H1 (cell line): ENCODE data around the gene PPP1CC. TPM values are rescaled to one million over a fixed set of nuclear protein-coding genes. Genes with fewer than 3 reads are reported as not detected.
A peak's percentile ranks its signal among the peaks of the same experiment; 100 is the strongest.

Source experiments
- CTCF ChIA-PET: fragments of 300-600 bp; sonication (Branson Sonifier 250); formaldehyde crosslinking; loops from one replicate; lab custom pipeline; 2021; ENCODE audit not compliant: partially characterized antibody; lab: Charles Lee
- POLR2A ChIA-PET: fragments of 300-600 bp; sonication (Branson Sonifier 250); formaldehyde crosslinking; loops from one replicate; lab custom pipeline; 2021; ENCODE audit warnings: inconsistent platforms; ENCODE audit not compliant: partially characterized antibody; lab: Charles Lee
- DNase-seq, 2 experiments: peaks; one replicate each; pipeline versions ENCODE4 v3.0.0 to v3.0.0-alpha.2; 2010 to 2022; ENCODE audit warnings: low spot score in 2 of 2, low read depth in 1 of 2, mixed read lengths in 1 of 2
- FAIRE-seq: peaks from 2 replicates; lab custom pipeline; 2011; peaks lifted over from hg19 to GRCh38; lab: Jason Lieb, UNC
- H2AFZ ChIP-seq: 2 replicates; pipeline ENCODE4 v1.8.1; 2012; ENCODE audit warnings: low read length, inconsistent platforms
- H2AK5ac ChIP-seq: 2 replicates; pipeline ENCODE4 v1.6.1; 2013; ENCODE audit warnings: low read depth, low read length
- H2BK120ac ChIP-seq: replicated peaks from 2 replicates; pipeline ENCODE3; 2013; ENCODE audit warnings: low read depth, low read length, inconsistent platforms
- H2BK12ac ChIP-seq: 2 replicates; pipeline ENCODE4 v1.6.1; 2013; ENCODE audit warnings: low read depth, low read length
- H2BK15ac ChIP-seq: 2 replicates; pipeline ENCODE4 v1.6.1; 2013; ENCODE audit warnings: low read length
- H2BK20ac ChIP-seq: 2 replicates; pipeline ENCODE4 v1.6.1; 2013; ENCODE audit warnings: low read length
- H2BK5ac ChIP-seq: 2 replicates; pipeline ENCODE4 v1.6.1; 2013; ENCODE audit warnings: low read depth, low read length
- H3K14ac ChIP-seq: 2 replicates; pipeline ENCODE4 v1.6.1; 2013; ENCODE audit warnings: inconsistent platforms; ENCODE audit not compliant: insufficient read length
- H3K18ac ChIP-seq: 2 replicates; pipeline ENCODE4 v1.6.1; 2013; ENCODE audit warnings: low read length; ENCODE audit errors: extremely low read depth
- H3K23ac ChIP-seq: 2 replicates; pipeline ENCODE4 v1.6.1; 2013; ENCODE audit warnings: inconsistent platforms; ENCODE audit not compliant: insufficient read length
- H3K23me2 ChIP-seq: 2 replicates; pipeline ENCODE4 v1.6.1; 2013; ENCODE audit warnings: low read depth, low read length
- H3K27ac ChIP-seq: 2 replicates; pipeline ENCODE4 v1.6.1; 2011; ENCODE audit warnings: low read depth, low read length, inconsistent platforms
- H3K27me3 ChIP-seq, 4 experiments: replicated peaks in 1 of 4; 1 replicate in 1 of 4; 2 replicates in 3 of 4; pipeline versions ENCODE4 v1.6.1 to v1.8.1; 2011 to 2013; ENCODE audit warnings: low read length in 3 of 4, mild to moderate bottlenecking in 3 of 4, inconsistent platforms in 2 of 4, mixed read lengths in 2 of 4, moderate library complexity in 1 of 4; ENCODE audit not compliant: control insufficient read depth in 3 of 4, insufficient read depth in 3 of 4; ENCODE audit errors: extremely low read depth in 1 of 4
- H3K36me3 ChIP-seq, 4 experiments: 2 replicates each; pipeline versions ENCODE4 v1.6.1 to v1.8.1; 2011 to 2013; ENCODE audit warnings: mild to moderate bottlenecking in 4 of 4, low read length in 3 of 4, moderate library complexity in 2 of 4, control low read depth in 1 of 4, inconsistent platforms in 1 of 4; ENCODE audit not compliant: insufficient read depth in 4 of 4, control insufficient read depth in 2 of 4
- H3K4ac ChIP-seq: replicated peaks from 2 replicates; pipeline ENCODE3; 2013; ENCODE audit warnings: low read length, low read depth, mixed read lengths, inconsistent platforms; ENCODE audit not compliant: insufficient read length
- H3K4me1 ChIP-seq, 4 experiments: replicated peaks in 1 of 4; 1 replicate in 1 of 4; 2 replicates in 3 of 4; pipeline versions ENCODE4 v1.6.1 to v1.8.1; 2011 to 2013; ENCODE audit warnings: low read length in 3 of 4, inconsistent platforms in 2 of 4, mixed read lengths in 1 of 4; ENCODE audit not compliant: insufficient read depth in 4 of 4, control insufficient read depth in 3 of 4
- H3K4me2 ChIP-seq, 2 experiments: 2 replicates each; pipeline versions ENCODE4 v1.6.1 to v1.8.1; 2011 to 2013; ENCODE audit warnings: low read depth in 2 of 2, low read length in 2 of 2, control low read depth in 1 of 2, inconsistent platforms in 1 of 2, mild to moderate bottlenecking in 1 of 2; ENCODE audit not compliant: insufficient read depth in 1 of 2
- H3K4me3 ChIP-seq, 4 experiments: fragments of 200-600, 300-600 bp in 1 of 4; sonication (generic), shearing (Covaris generic), sonication (Bioruptor Twin) in 1 of 4; 2 replicates each; pipeline versions ENCODE4 v1.5.1 to v1.8.1; 2011 to 2016; ENCODE audit warnings: low read length in 4 of 4, low read depth in 3 of 4, control low read depth in 2 of 4, inconsistent platforms in 2 of 4, mild to moderate bottlenecking in 2 of 4, mixed read lengths in 1 of 4, moderate library complexity in 1 of 4; ENCODE audit not compliant: insufficient read depth in 2 of 4; ENCODE audit errors: extremely low read depth in 1 of 4
- H3K56ac ChIP-seq: replicated peaks from 2 replicates; pipeline ENCODE3; 2013; ENCODE audit warnings: low read depth, mild to moderate bottlenecking, mixed read lengths, low read length, inconsistent platforms; ENCODE audit not compliant: insufficient read length
- H3K79me1 ChIP-seq: 2 replicates; pipeline ENCODE4 v1.6.1; 2013; ENCODE audit warnings: low read depth, low read length, control low read depth
- H3K79me2 ChIP-seq, 2 experiments: 2 replicates each; pipeline versions ENCODE4 v1.6.1 to v1.8.1; 2012 to 2013; ENCODE audit warnings: low read length in 2 of 2, mild to moderate bottlenecking in 2 of 2, inconsistent platforms in 1 of 2; ENCODE audit not compliant: insufficient read depth in 2 of 2, control insufficient read depth in 1 of 2
- H3K9ac ChIP-seq, 4 experiments: replicated peaks in 1 of 4; 1 replicate in 1 of 4; 2 replicates in 3 of 4; pipeline versions ENCODE4 v1.6.1 to v1.8.1; 2011 to 2013; ENCODE audit warnings: low read depth in 3 of 4, low read length in 3 of 4, control low read depth in 2 of 4, mild to moderate bottlenecking in 2 of 4, moderate library complexity in 2 of 4, inconsistent platforms in 1 of 4; ENCODE audit errors: extremely low read depth in 1 of 4
- H3K9me3 ChIP-seq, 2 experiments: 2 replicates each; pipeline versions ENCODE4 v1.6.1 to v1.8.1; 2012 to 2013; ENCODE audit warnings: mild to moderate bottlenecking in 2 of 2, moderate library complexity in 2 of 2, control low read depth in 1 of 2, inconsistent platforms in 1 of 2, low read depth in 1 of 2, low read length in 1 of 2, mixed read lengths in 1 of 2; ENCODE audit not compliant: insufficient read depth in 2 of 2
- H4K20me1 ChIP-seq, 2 experiments: replicated peaks in 1 of 2; 2 replicates each; pipeline versions ENCODE3 to v1.8.1; 2011 to 2013; ENCODE audit warnings: inconsistent platforms in 2 of 2, low read length in 2 of 2, mild to moderate bottlenecking in 1 of 2; ENCODE audit not compliant: insufficient read depth in 2 of 2, control insufficient read depth in 1 of 2
- H4K5ac ChIP-seq: 2 replicates; pipeline ENCODE4 v1.6.1; 2013; ENCODE audit warnings: low read length, low read depth, mixed read lengths, inconsistent platforms; ENCODE audit not compliant: insufficient read length
- H4K8ac ChIP-seq: 2 replicates; pipeline ENCODE4 v1.8.0; 2013; ENCODE audit warnings: mild to moderate bottlenecking, moderate library complexity, low read length, inconsistent platforms; ENCODE audit not compliant: insufficient read depth; ENCODE audit errors: extremely low read depth
- H4K91ac ChIP-seq: replicated peaks from 2 replicates; pipeline ENCODE3; 2013; ENCODE audit warnings: low read length, mixed read lengths, inconsistent platforms; ENCODE audit not compliant: insufficient read length
- BACH1 ChIP-seq: IDR thresholded peaks from 2 replicates; pipeline ENCODE4 v1.6.1; 2012; ENCODE audit warnings: low read length, improper control_type of control experiment
- CBX8 ChIP-seq: fragments of 300-800, 300-1000 bp; sonication (generic); IDR thresholded peaks from 2 replicates; pipeline ENCODE4 v1.7.1; 2016; ENCODE audit warnings: low read depth, low read length, borderline replicate concordance
- CEBPB ChIP-seq: IDR thresholded peaks from 2 replicates; pipeline ENCODE4 v1.6.1; 2012; ENCODE audit warnings: low read depth, low read length
- GTF2F1 ChIP-seq: IDR thresholded peaks from 2 replicates; pipeline ENCODE4 v1.6.1; 2012; ENCODE audit warnings: low read depth, low read length, improper control_type of control experiment, borderline replicate concordance
- JUN ChIP-seq: IDR thresholded peaks from 2 replicates; pipeline ENCODE4 v1.6.1; 2011; ENCODE audit warnings: low read depth, mild to moderate bottlenecking, improper control_type of control experiment, low read length
- KDM1A ChIP-seq: fragments of 200-600, 300-600 bp; sonication (generic); IDR thresholded peaks from 2 replicates; pipeline ENCODE4 v1.7.1; 2016; ENCODE audit warnings: mild to moderate bottlenecking, low read length, borderline replicate concordance
- PHF8 ChIP-seq: fragments of 200-600 bp; sonication (generic); conservative IDR thresholded peaks from 2 replicates; pipeline ENCODE4 v1.7.1; 2012; ENCODE audit warnings: low read depth, mild to moderate bottlenecking, inconsistent platforms, low read length, moderate library complexity
- WGBS, 2 experiments: shearing (Covaris generic) in 1 of 2; methylation state at CpG; one replicate each; pipeline versions ENCODE4 v1.1.6 to v1.1.7; 2013 to 2015; ENCODE audit warnings: low lambda C conversion rate in 2 of 2, mixed read lengths in 2 of 2, inconsistent platforms in 1 of 2, low coverage in 1 of 2, missing lambda C conversion rate in 1 of 2; ENCODE audit not compliant: insufficient replicate concordance in 2 of 2, insufficient coverage in 1 of 2, insufficient read length in 1 of 2; ENCODE audit errors: extremely low coverage in 1 of 2, missing lambda C conversion rate in 1 of 2; 5-methylcytosine and 5-hydroxymethylcytosine counted together
- polyA plus RNA-seq, 7 experiments: library from polyadenylated mRNA; depleted of rRNA in 3 of 7; stranded (reverse) in 5 of 7; unstranded in 2 of 7; fragments of >200 nt in 5 of 7; fragments of 200-250 nt in 2 of 7; gene quantifications; 1 replicate in 5 of 7; 2 replicates in 1 of 7; 4 replicates in 1 of 7; pipeline versions ENCODE4 v1.2.1 to v1.2.3, GENCODE V29; 2011 to 2013; ENCODE audit warnings: missing spikeins in 2 of 7, mixed read lengths in 2 of 7
- total RNA-seq: library from RNA; stranded (reverse); fragmentation: NEBNext Ultra II Directional; extraction: Animal tissue kit (Norgen Biotek cat#: 25700); gene quantifications from 2 replicates; pipeline ENCODE4 v1.2.1, GENCODE V29; 2021

The PPP1CC gene
- total and polyA plus RNA-seq, 2 of the 8 experiments (the other 6 are each of a cell fraction or from before 2014, with no cell fraction given): 193 to 350 TPM

GRCh38 chr12:110782094-110782493, 39.4 kb upstream of the PPP1CC start:
- POLR2A ChIA-PET: no interaction called here

More at GRCh38 chr12:110782094-110782493, 39.4 kb upstream of the PPP1CC start:
- Histone ChIP-seq H3K18ac (no peak overlapping the region; the same call in 1 of the 2 replicates), H2BK120ac (no peak overlapping the region), H2BK5ac (no peak overlapping the region), H3K4me3 (no peak overlapping the region), H3K23ac (no peak overlapping the region), H3K14ac (no peak overlapping the region), H3K36me3 (no peaks in the 10 kb centered on the region), H4K5ac (no peak overlapping the region), H2AK5ac (no peak overlapping the region), H2AFZ (peak overlapping the region; percentile 51; the same call in 1 of the 2 replicates), H4K20me1 (no peaks in the 10 kb centered on the region), H3K4me2 (no peak overlapping the region), H3K4ac (no peak overlapping the region), H3K9ac (no peak overlapping the region), H2BK15ac (no peak overlapping the region), H3K79me2 (no peaks in the 10 kb centered on the region), H2BK20ac (no peak overlapping the region), H2BK12ac (no peak overlapping the region), H3K27ac (no peak overlapping the region), H3K4me1 (peaks cover 0 to 3% (median 0%) of the 10 kb centered on the region in 4 experiments; a peak in 2 of 7 replicates), H3K79me1 (no peaks in the 10 kb centered on the region), H3K56ac (no peak overlapping the region), H4K91ac (no peak overlapping the region), H3K9me3 (no peaks in the 10 kb centered on the region), H3K27me3 (no peaks in the 10 kb centered on the region), H4K8ac (no peak overlapping the region; the same call in none of the 2 replicates), H3K23me2 (no peaks in the 10 kb centered on the region)
- TF ChIP-seq CBX8 (no peak), PHF8 (no peak), KDM1A (no peak), CEBPB (no peak), BACH1 (no peak), GTF2F1 (no peak), JUN (no peak)
- CTCF ChIA-PET: interaction anchor here (1.3 kb wide), 1 partner anchor 10 kb away, joined by 4 read pairs; no protein-coding TSS in a partner anchor
- FAIRE-seq: no peak
- WGBS, 2 experiments: 81% methylated on average over 4 of the region's 4 CpGs; no CpG with 5 or more reads in 1 of the 2 experiments
- DNase-seq: no peak
